ENCODE data around the gene CGB3. TPM values are rescaled to one million over a fixed set of nuclear protein-coding genes. Genes with fewer than 3 reads are reported as not detected.

CGB3 gene
- total RNA-seq, 2 experiments from 2014 or later, result not detected

GRCh38 chr19:49009828-49010227, 14.3 kb downstream of the CGB3 start:
- intact Hi-C loops (cut with micrococcal nuclease; ENCODE audit: unreplicated experiment), result no loop called here
- Histone ChIP-seq H3K4me2 (ENCODE audit: low read length) (no peak overlapping the region), H3K27ac (ENCODE audit: low read depth, low read length, poor library complexity, severe bottlenecking) (no peak overlapping the region), H3K36me3 (ENCODE audit: insufficient read depth, low read length) (peaks cover 82% of the 10 kb centered on the region), H3K79me2 (ENCODE audit: insufficient read depth, low read depth, low read length) (no peaks in the 10 kb centered on the region), H3K9me3 (ENCODE audit: low read length) (no peaks in the 10 kb centered on the region), H3K4me1 (ENCODE audit: insufficient read depth, low read length, poor library complexity, severe bottlenecking) (no peaks in the 10 kb centered on the region), H3K9me2 (ENCODE audit: insufficient read depth, low read length) (no peaks in the 10 kb centered on the region), H4K20me1 (ENCODE audit: insufficient read depth, low read length) (no peaks in the 10 kb centered on the region), H2AFZ (ENCODE audit: low read length) (no peak overlapping the region), H3K4me3 (ENCODE audit: low read depth, low read length, poor library complexity, severe bottlenecking) (no peak overlapping the region)
- TF ChIP-seq CTCF (conservative IDR thresholded peaks at IDR 0.05; ENCODE audit: low read length) (no peak), EZH2phosphoT487 (IDR thresholded peaks at IDR 0.05; ENCODE audit: borderline replicate concordance, low read depth, low read length) (no peak)
- no peak for DNase-seq (ENCODE audit: low spot score)
- CTCF ChIA-PET (ENCODE audit: unreplicated experiment), result no interaction called here
- no TSS peak for BruUV-seq (replicated peaks)
- POLR2A ChIA-PET, result interaction anchor here (0.7 kb wide), 1 partner anchor 46 kb away, joined by 4 read pairs; no protein-coding TSS in a partner anchor

GRCh38 chr19:49006905-49007304, 17.2 kb downstream of the CGB3 start:
- no peak overlapping the region for H3K4me3 ChIP-seq (ENCODE audit: low read depth, low read length, poor library complexity, severe bottlenecking)
- DNase-seq (ENCODE audit: low spot score), result no peak
- H4K20me1 ChIP-seq (ENCODE audit: insufficient read depth, low read length), result no peaks in the 10 kb centered on the region
- TF ChIP-seq CTCF (conservative IDR thresholded peaks at IDR 0.05; ENCODE audit: low read length) (no peak), EZH2phosphoT487 (IDR thresholded peaks at IDR 0.05; ENCODE audit: borderline replicate concordance, low read depth, low read length) (no peak)
- no peaks in the 10 kb centered on the region for H3K9me3 ChIP-seq (ENCODE audit: low read length)
- CTCF ChIA-PET (ENCODE audit: unreplicated experiment), result no interaction called here
- POLR2A ChIA-PET, result no interaction called here
- intact Hi-C loops (cut with micrococcal nuclease; ENCODE audit: unreplicated experiment), result no loop called here
- H3K4me1 ChIP-seq (ENCODE audit: insufficient read depth, low read length, poor library complexity, severe bottlenecking), result no peaks in the 10 kb centered on the region
- H3K4me2 ChIP-seq (ENCODE audit: low read length), result no peak overlapping the region
- no TSS peak for BruUV-seq (replicated peaks)
- H2AFZ ChIP-seq (ENCODE audit: low read length), result no peak overlapping the region
- no peaks in the 10 kb centered on the region for H3K79me2 ChIP-seq (ENCODE audit: insufficient read depth, low read depth, low read length)
- H3K36me3 ChIP-seq (ENCODE audit: insufficient read depth, low read length), result peaks cover 85% of the 10 kb centered on the region
- H3K9me2 ChIP-seq (ENCODE audit: insufficient read depth, low read length), result no peaks in the 10 kb centered on the region
- H3K27ac ChIP-seq (ENCODE audit: low read depth, low read length, poor library complexity, severe bottlenecking), result no peak overlapping the region

DNA sequence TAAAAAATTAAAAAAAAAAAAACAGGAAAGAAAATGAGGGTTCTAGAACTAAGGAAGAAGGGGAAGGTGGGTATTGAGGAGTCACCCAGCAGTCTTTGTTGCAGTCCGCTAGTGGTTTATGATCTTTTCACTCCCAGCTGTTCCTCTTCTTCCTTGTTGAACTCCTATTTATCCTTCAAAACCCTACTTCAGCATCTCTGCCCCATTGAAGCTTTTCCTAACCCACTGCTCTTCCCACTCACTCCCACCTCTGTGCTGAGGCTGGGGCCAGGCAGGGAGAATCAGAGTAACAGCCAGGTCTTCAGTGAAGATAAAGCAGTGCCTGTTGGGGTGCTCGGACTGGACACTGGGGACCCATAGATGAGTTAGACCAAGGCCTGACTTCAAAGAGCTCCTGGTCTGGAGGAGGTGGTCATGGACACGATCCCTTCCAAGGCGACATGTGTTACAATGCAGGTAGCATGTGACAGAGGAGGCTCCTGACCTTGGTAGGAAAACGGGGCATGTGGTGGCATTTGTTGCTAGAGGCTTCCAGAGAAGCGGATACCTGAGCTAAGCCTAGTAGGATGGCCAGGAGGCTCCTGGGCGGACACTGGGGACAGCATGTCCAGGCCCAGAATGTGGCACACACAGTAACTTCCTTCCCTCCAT, 19.0 kb downstream of the CGB3 start:
- Histone ChIP-seq H3K79me2 (ENCODE audit: insufficient read depth, low read depth, low read length) (no peaks in the 10 kb centered on the region), H3K27ac (ENCODE audit: low read depth, low read length, poor library complexity, severe bottlenecking) (no peak overlapping the region), H3K4me1 (ENCODE audit: insufficient read depth, low read length, poor library complexity, severe bottlenecking) (no peaks in the 10 kb centered on the region), H3K9me3 (ENCODE audit: low read length) (no peaks in the 10 kb centered on the region), H4K20me1 (ENCODE audit: insufficient read depth, low read length) (no peaks in the 10 kb centered on the region), H3K9me2 (ENCODE audit: insufficient read depth, low read length) (no peaks in the 10 kb centered on the region), H2AFZ (ENCODE audit: low read length) (no peak overlapping the region), H3K36me3 (ENCODE audit: insufficient read depth, low read length) (peaks cover 81% of the 10 kb centered on the region), H3K4me2 (ENCODE audit: low read length) (no peak overlapping the region), H3K4me3 (ENCODE audit: low read depth, low read length, poor library complexity, severe bottlenecking) (no peak overlapping the region)
- CTCF ChIA-PET (ENCODE audit: unreplicated experiment), result no interaction called here
- DNase-seq (ENCODE audit: low spot score), result no peak
- intact Hi-C loops (cut with micrococcal nuclease; ENCODE audit: unreplicated experiment), result no loop called here
- TF ChIP-seq EZH2phosphoT487 (IDR thresholded peaks at IDR 0.05; ENCODE audit: borderline replicate concordance, low read depth, low read length), result no peak
- no peak for TF ChIP-seq CTCF (conservative IDR thresholded peaks at IDR 0.05; ENCODE audit: low read length)
- POLR2A ChIA-PET, result interaction anchor here (0.5 kb wide), 1 partner anchor 298 kb away, joined by 3 read pairs; no protein-coding TSS in a partner anchor
- BruUV-seq (replicated peaks), result TSS peak; percentile 43
